IPS DF 19.7 (cell line): Measurements from ENCODE around the gene CSF3.
"Not testable (repeated sequence)": the region's sequence is repeated elsewhere in the genome, so short reads cannot be mapped to it uniquely, and the experiment has no call there.

ENCODE experiments used
- DNase-seq: peaks from one replicate; pipeline ENCODE4 v3.0.0-alpha.2; 2013; ENCODE audit warnings: low read depth, low spot score

The CSF3 gene

GRCh38 chr17:39997543-39997942 is 17.7 kb upstream of the CSF3 start:
- DNase-seq = no peak

- no peak for DNase-seq
These were observed 16.2 kb upstream of the CSF3 start for GRCh38 chr17:39999067-39999466.

GRCh38 chr17:40000161-40000560 is 15.1 kb upstream of the CSF3 start:
- DNase-seq = no peak

GRCh38 chr17:40001335-40001734 is 13.9 kb upstream of the CSF3 start:
- not testable (repeated sequence) for DNase-seq

- DNase-seq = no peak
These were observed 11.2 kb upstream of the CSF3 start for GRCh38 chr17:40004072-40004471.

- no peak for DNase-seq
These were observed 10.5 kb upstream of the CSF3 start for GRCh38 chr17:40004712-40005111.

GRCh38 chr17:40005520-40005919 is 9.7 kb upstream of the CSF3 start:
- no peak for DNase-seq

- DNase-seq = not testable (repeated sequence)
These were observed 4.2 kb upstream of the CSF3 start for GRCh38 chr17:40010946-40011500.

GRCh38 chr17:40012017-40012647 is 3.1 kb upstream of the CSF3 start:
- DNase-seq = not testable (repeated sequence)

GRCh38 chr17:40014375-40014980 is 762 bp upstream of the CSF3 start:
- no peak for DNase-seq

- DNase-seq = no peak
These were observed 1.1 kb downstream of the CSF3 start for GRCh38 chr17:40015998-40016985.

GRCh38 chr17:40017422-40018080 is 2.3 kb downstream of the CSF3 start:
- DNase-seq = no peak

- no peak for DNase-seq
These were observed 3.2 kb downstream of the CSF3 start for GRCh38 chr17:40018211-40019121.

GRCh38 chr17:40019140-40019991 is 4.1 kb downstream of the CSF3 start:
- DNase-seq = no peak

- DNase-seq = no peak
These were observed 4.9 kb downstream of the CSF3 start for GRCh38 chr17:40020146-40020545.

GRCh38 chr17:40021451-40021971 is 6.3 kb downstream of the CSF3 start:
- no peak for DNase-seq

GRCh38 chr17:40022497-40022896 is 7.3 kb downstream of the CSF3 start:
- DNase-seq = no peak

GRCh38 chr17:40022961-40023541 is 7.8 kb downstream of the CSF3 start:
- DNase-seq = no peak
